Measurements from ENCODE around the gene CUL7.

CUL7 gene

GRCh38 chr6:43077333-43077809, 23.7 kb upstream of the CUL7 start:
- DNase-seq (ENCODE audit: low spot score) = no peak

GRCh38 chr6:43076464-43077332, 23.0 kb upstream of the CUL7 start:
- no peak for DNase-seq (ENCODE audit: low spot score)

- no peak for DNase-seq (ENCODE audit: low spot score)
Observed at GRCh38 chr6:43075670-43076463, 22.2 kb upstream of the CUL7 start, which contains the start of gene PTK7. Gene PTK7 (plus strand): TSS chr6:43076314. CDS start chr6:43076489, 175 bp downstream.

- no peak for DNase-seq (ENCODE audit: low spot score)
Observed at GRCh38 chr6:43074847-43075669, 21.4 kb upstream of the CUL7 start.

GRCh38 chr6:43070028-43070632, 16.5 kb upstream of the CUL7 start:
- peak; percentile 25 for DNase-seq (ENCODE audit: low spot score)

- DNase-seq (ENCODE audit: low spot score) = no peak
Observed at GRCh38 chr6:43062818-43063217, 9.2 kb upstream of the CUL7 start.

GRCh38 chr6:43061861-43062260, 8.2 kb upstream of the CUL7 start:
- DNase-seq (ENCODE audit: low spot score) = no peak

GRCh38 chr6:43060755-43061633, 7.3 kb upstream of the CUL7 start:
- DNase-seq (ENCODE audit: low spot score) = no peak

GRCh38 chr6:43060034-43060754, 6.5 kb upstream of the CUL7 start:
- DNase-seq (ENCODE audit: low spot score) = no peak

- peak; percentile 97 for DNase-seq (ENCODE audit: low spot score)
Observed at GRCh38 chr6:43059168-43060033, 5.8 kb upstream of the CUL7 start, which contains the start of the genes KLC4 and MRPL2. Gene KLC4 (plus strand): TSS chr6:43059631. CDS start chr6:43061336, 1,705 bp downstream. Gene MRPL2 (minus strand): TSS chr6:43059434. CDS start chr6:43059381, 53 bp downstream.

GRCh38 chr6:43058531-43058930, 4.9 kb upstream of the CUL7 start:
- no peak for DNase-seq (ENCODE audit: low spot score)

- DNase-seq (ENCODE audit: low spot score) = no peak
Observed at GRCh38 chr6:43055966-43056365, 2.3 kb upstream of the CUL7 start.

GRCh38 chr6:43054206-43054943, 724 bp upstream of the CUL7 start:
- DNase-seq (ENCODE audit: low spot score) = no peak

GRCh38 chr6:43052842-43053544, 658 bp downstream of the CUL7 start:
- DNase-seq (ENCODE audit: low spot score) = no peak

GRCh38 chr6:43052225-43052841, 1.3 kb downstream of the CUL7 start:
- no peak for DNase-seq (ENCODE audit: low spot score)

GRCh38 chr6:43050981-43051380, 2.7 kb downstream of the CUL7 start:
- no peak for DNase-seq (ENCODE audit: low spot score)

GRCh38 chr6:43047998-43048397, 5.7 kb downstream of the CUL7 start:
- no peak for DNase-seq (ENCODE audit: low spot score)
